ENCODE results near the gene MTA1. TPM values are rescaled to one million over a fixed set of nuclear protein-coding genes. Genes with fewer than 3 reads are reported as not detected.

Gene MTA1
- total RNA-seq, 1 experiment from 2014 or later, result 166 TPM

DNA sequence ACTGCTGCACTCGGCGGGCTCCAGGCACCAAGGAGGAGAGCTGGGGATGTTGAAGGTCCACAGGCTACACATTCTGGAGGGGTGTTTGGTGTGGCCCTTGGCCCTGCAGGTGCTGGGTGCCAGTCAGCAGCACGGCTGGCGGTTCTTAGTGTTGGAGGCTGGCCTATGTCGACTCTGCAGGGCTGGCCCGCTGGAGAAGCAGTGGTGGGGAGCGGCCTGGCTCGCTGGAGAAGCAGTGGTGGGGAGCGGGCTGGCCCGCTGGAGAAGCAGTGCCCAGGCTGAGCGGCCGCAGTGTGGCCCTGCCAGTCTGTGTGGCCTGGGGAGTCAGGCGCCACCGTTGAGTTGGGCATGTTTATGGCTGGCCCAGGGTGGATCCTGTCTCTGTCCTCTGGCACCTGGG is 27.3 kb downstream of the MTA1 start:
- Mint-ChIP-seq H3K9me3 (ENCODE audit: unreplicated experiment) (no peaks in the 10 kb centered on the region), H3K27me3 (ENCODE audit: insufficient read depth, unreplicated experiment) (no peaks in the 10 kb centered on the region), H3K27ac (ENCODE audit: low read depth, unreplicated experiment) (peak overlapping the region; percentile 23), H3K36me3 (ENCODE audit: insufficient read depth, unreplicated experiment) (peaks cover 35% of the 10 kb centered on the region), H3K4me1 (ENCODE audit: insufficient read depth, unreplicated experiment) (peaks cover under 1% of the 10 kb centered on the region), H3K4me3 (ENCODE audit: unreplicated experiment) (no peak overlapping the region)
- intact Hi-C loops (cut with micrococcal nuclease), result no loop called here
- no TSS peak for BruUV-seq (replicated peaks)
- TF ChIP-seq, protein P1, sequence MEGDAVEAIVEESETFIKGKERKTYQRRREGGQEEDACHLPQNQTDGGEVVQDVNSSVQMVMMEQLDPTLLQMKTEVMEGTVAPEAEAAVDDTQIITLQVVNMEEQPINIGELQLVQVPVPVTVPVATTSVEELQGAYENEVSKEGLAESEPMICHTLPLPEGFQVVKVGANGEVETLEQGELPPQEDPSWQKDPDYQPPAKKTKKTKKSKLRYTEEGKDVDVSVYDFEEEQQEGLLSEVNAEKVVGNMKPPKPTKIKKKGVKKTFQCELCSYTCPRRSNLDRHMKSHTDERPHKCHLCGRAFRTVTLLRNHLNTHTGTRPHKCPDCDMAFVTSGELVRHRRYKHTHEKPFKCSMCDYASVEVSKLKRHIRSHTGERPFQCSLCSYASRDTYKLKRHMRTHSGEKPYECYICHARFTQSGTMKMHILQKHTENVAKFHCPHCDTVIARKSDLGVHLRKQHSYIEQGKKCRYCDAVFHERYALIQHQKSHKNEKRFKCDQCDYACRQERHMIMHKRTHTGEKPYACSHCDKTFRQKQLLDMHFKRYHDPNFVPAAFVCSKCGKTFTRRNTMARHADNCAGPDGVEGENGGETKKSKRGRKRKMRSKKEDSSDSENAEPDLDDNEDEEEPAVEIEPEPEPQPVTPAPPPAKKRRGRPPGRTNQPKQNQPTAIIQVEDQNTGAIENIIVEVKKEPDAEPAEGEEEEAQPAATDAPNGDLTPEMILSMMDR (IDR thresholded peaks at IDR 0.05; ENCODE audit: unreplicated experiment), result no peak
- CTCF ChIA-PET, result no interaction called here
- POLR2A ChIA-PET, result no interaction called here
- no peak for DNase-seq (ENCODE audit: unreplicated experiment)

DNA sequence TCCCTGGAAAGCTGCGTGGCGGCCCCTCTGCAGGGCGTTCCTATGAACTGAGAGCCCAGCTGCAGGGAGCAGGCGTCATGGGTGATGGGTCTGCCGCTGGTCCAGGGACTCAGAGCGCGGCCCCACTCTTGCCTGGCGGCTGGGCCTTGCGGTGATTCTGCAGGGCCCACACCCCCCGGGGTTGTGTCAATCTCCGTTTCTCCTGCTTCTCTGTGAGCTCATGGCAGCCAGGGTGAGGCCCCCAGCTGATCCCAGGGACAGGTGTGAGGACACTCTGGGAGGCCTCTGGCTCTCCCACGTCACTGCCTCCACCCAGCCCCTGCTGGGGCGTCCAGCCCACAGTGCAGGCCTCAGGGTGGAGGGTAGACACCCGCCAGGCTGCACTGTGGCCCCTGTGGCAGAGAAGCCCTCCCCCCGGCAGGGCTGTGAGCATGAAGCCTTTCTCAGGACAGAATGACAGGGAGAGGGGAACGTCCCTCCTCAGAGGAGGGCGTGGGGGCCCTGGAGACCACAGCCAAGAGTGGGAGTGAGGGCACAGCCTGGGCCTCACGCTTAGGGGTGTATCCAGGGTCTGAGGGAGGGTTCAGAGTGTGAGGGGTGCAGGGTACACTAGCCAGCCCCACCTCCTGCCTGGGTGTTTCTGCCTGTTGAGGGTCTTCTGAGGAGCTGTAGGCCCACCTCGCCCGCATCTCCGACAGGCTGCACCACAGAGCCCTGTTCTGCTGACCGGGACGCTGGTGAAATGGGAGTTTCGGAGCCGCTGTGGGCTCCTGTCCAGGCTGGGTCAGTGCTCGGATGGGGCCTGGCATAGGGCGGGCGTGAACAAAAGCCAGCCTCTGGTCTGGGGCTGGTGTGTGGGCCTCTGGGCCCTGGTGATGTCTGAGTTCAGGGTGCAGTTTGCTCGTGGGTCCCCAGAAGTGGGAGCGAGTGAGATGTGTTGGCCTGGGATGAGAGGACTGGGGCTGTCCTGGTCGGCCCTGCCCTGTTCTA is 28.3 kb downstream of the MTA1 start:
- intact Hi-C loops (cut with micrococcal nuclease), result loop anchor here (1.0 kb wide), 1 partner anchor 42 kb away; no protein-coding TSS in a partner anchor
- no peak overlapping the region for H3K4me3 Mint-ChIP-seq (ENCODE audit: unreplicated experiment)

DNA sequence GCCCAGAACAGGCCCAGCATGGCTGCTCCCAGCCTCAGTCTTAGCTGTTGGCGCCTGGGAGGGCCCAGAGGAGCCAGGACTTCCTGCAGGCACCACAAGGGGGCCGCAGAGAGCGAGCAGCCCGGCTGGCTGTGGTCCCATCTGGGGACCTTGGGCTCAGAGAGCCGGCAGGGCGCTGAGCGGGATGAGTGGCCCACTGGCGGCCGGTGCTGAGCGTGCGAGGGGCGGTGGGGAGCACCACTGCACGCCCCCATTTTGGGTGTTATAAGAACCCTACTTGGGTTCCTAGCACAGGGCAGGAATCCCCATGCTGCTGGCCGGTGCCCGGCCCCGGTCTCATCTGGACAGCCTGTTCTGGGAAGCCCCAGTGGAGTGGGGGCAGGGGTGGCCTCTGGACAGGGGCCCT is 29.1 kb downstream of the MTA1 start:
- Mint-ChIP-seq H3K27ac (ENCODE audit: low read depth, unreplicated experiment) (no peak overlapping the region), H3K27me3 (ENCODE audit: insufficient read depth, unreplicated experiment) (no peaks in the 10 kb centered on the region), H3K36me3 (ENCODE audit: insufficient read depth, unreplicated experiment) (peaks cover 39% of the 10 kb centered on the region), H3K4me1 (ENCODE audit: insufficient read depth, unreplicated experiment) (no peaks in the 10 kb centered on the region), H3K9me3 (ENCODE audit: unreplicated experiment) (no peaks in the 10 kb centered on the region), H3K4me3 (ENCODE audit: unreplicated experiment) (no peak overlapping the region)
- ChIA-PET CTCF (interaction anchor here (0.6 to 1.1 kb wide), 5 partner anchors 18 to 648 kb away, joined by 3 to 7 read pairs (median 3); partner anchors contain the start of gene ZBTB42), POLR2A (no interaction called here)
- TF ChIP-seq, protein P1 (IDR thresholded peaks at IDR 0.05; ENCODE audit: unreplicated experiment), result peak; percentile 78
- intact Hi-C loops (cut with micrococcal nuclease), result loop anchor here (1.0 kb wide), 1 partner anchor 42 kb away; no protein-coding TSS in a partner anchor
- peak; percentile 48 for DNase-seq (ENCODE audit: unreplicated experiment)
- BruUV-seq (replicated peaks), result no TSS peak

More for the DNA sequence above, 28.3 kb downstream of the MTA1 start:
- no peaks in the 10 kb centered on the region for H3K27me3 Mint-ChIP-seq (ENCODE audit: insufficient read depth, unreplicated experiment)
- no peak for DNase-seq (ENCODE audit: unreplicated experiment)
- TF ChIP-seq, protein P1 (IDR thresholded peaks at IDR 0.05; ENCODE audit: unreplicated experiment), result no peak
- H3K4me1 Mint-ChIP-seq (ENCODE audit: insufficient read depth, unreplicated experiment), result no peaks in the 10 kb centered on the region
- H3K9me3 Mint-ChIP-seq (ENCODE audit: unreplicated experiment), result no peaks in the 10 kb centered on the region
- no peak overlapping the region for H3K27ac Mint-ChIP-seq (ENCODE audit: low read depth, unreplicated experiment)
- peaks cover 38% of the 10 kb centered on the region for H3K36me3 Mint-ChIP-seq (ENCODE audit: insufficient read depth, unreplicated experiment)
- ChIA-PET CTCF (interaction anchor here (0.6 to 1.1 kb wide), 5 partner anchors 17 to 647 kb away, joined by 3 to 7 read pairs (median 3); partner anchors contain the start of gene ZBTB42), POLR2A (no interaction called here)
- no TSS peak for BruUV-seq (replicated peaks)

DNA sequence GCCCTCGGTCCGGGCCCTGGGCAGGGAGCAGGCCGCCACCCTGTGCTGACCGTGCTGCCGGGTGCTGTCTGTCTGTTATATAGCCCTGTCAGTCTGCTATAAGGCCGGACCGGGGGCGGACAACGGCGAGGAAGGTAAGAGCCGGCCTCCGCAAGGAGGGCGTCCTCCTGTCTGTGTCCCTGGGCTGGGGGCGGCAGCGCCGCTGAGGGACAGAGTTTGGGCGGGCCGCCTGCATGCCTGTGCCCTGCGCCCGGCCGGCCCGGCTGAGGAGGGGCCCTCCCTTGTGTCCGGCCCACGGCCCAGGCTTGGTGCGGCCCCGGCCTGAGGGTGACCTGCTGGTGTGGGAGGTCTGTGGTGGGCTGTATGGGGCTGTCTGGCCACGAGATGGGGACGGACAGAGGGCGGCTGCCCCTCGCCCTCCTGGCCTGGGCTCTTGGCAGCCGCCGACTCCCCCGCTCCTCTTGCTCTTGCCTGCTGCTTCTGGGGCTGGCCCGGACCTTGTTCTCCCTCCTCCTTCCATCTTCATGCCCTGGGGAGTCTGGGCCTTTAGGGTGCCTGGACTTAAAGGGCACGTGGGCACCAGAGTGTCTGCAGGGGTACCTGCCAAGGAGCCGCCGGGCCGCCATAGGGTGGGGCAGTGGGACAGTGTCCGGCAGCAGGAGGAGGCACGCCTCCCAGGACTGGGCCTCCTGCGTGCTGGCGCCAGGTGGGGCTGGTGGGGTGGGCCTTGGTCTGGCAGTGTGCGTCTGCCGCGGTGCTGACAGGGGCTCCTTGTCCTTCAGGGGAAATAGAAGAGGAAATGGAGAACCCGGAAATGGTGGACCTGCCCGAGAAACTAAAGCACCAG is 29.9 kb downstream of the MTA1 start:
- ChIA-PET POLR2A (no interaction called here), CTCF (no interaction called here)
- Mint-ChIP-seq H3K27me3 (ENCODE audit: insufficient read depth, unreplicated experiment) (no peaks in the 10 kb centered on the region), H3K4me3 (ENCODE audit: unreplicated experiment) (no peak overlapping the region), H3K4me1 (ENCODE audit: insufficient read depth, unreplicated experiment) (no peaks in the 10 kb centered on the region), H3K9me3 (ENCODE audit: unreplicated experiment) (no peaks in the 10 kb centered on the region), H3K36me3 (ENCODE audit: insufficient read depth, unreplicated experiment) (peaks cover 47% of the 10 kb centered on the region), H3K27ac (ENCODE audit: low read depth, unreplicated experiment) (no peak overlapping the region)
- TF ChIP-seq, protein P1 (IDR thresholded peaks at IDR 0.05; ENCODE audit: unreplicated experiment), result no peak
- intact Hi-C loops (cut with micrococcal nuclease), result no loop called here
- no TSS peak for BruUV-seq (replicated peaks)
- DNase-seq (ENCODE audit: unreplicated experiment), result no peak

Measured in MCF 10A (cell line).